PC-9 (cell line): ENCODE measurements around the gene TNIK.

Experiments
- CTCF ChIP-seq: fragments of 200-600 bp; sonication (generic); conservative IDR thresholded peaks from 2 replicates; pipeline ENCODE4 v1.6.1; 2017; ENCODE audit warnings: mixed run types, antibody characterized with exemption, mild to moderate bottlenecking, moderate library complexity
- EZH2 ChIP-seq: fragments of 200-600 bp; sonication (generic); IDR thresholded peaks from 2 replicates; pipeline ENCODE4 v1.8.0; 2017; ENCODE audit warnings: antibody characterized with exemption, low read depth

DNA sequence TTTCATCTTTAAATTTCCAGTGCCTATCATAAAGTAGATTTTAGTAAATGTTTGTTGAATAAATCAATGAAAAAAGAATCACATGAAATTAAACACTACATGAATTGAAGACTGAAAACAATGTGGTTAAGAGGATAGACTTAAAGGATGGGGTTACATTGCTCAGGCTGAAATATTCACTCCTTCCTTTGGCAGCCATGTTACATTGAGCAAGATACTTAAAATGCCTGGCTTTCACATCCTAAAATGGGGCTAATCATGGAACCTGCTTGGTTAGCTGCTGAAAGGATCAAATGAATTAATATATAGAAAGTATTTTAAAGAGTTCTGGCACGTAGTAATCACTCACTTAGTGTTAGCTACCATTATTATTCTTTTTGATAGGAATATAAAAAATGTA is 236.8 kb downstream of the TNIK start:
- TF ChIP-seq EZH2 = no peak
- TF ChIP-seq CTCF = no peak
